IMR-90 (cell line): ENCODE data around the gene ERC2. TPM values are rescaled to one million over a fixed set of nuclear protein-coding genes. Genes with fewer than 3 reads are reported as not detected.

ENCODE experiments used
- ATAC-seq: fragments of 200-7000 bp; cut with Tn5 transposase; 2 replicates; pipeline ENCODE4 v1.9.1; 2020; ENCODE audit warnings: low read depth, mild to moderate bottlenecking, moderate library complexity
- BruUV-seq: library from RNA; stranded (reverse); fragments of 400-500 nt; replicated peaks from 2 replicates; lab custom pipeline; 2021; lab: Mats Ljungman, UMichigan
- CTCF ChIA-PET: fragments of 300-600 bp; formaldehyde crosslinking; extraction: SDS; loops from one replicate; lab custom pipeline; 2021; ENCODE audit warnings: antibody characterized with exemption; lab: Yijun Ruan, JAX
- POLR2A ChIA-PET: fragments of 300-600 bp; sonication (Branson Sonifier 250); formaldehyde crosslinking; loops from one replicate; lab custom pipeline; 2022; ENCODE audit warnings: antibody characterized with exemption; ENCODE audit not compliant: unreplicated experiment; lab: Charles Lee
- DNase-seq: peaks from one replicate; pipeline ENCODE4 v3.0.0; 2013
- H2AFZ ChIP-seq: replicated peaks from 2 replicates; pipeline ENCODE3; 2013; ENCODE audit warnings: low read length, mild to moderate bottlenecking; ENCODE audit not compliant: poor library complexity
- H2AK5ac ChIP-seq: 2 replicates; pipeline ENCODE4 v1.6.1; 2013; ENCODE audit warnings: low read depth, low read length, inconsistent platforms
- H2AK9ac ChIP-seq: replicated peaks from 2 replicates; pipeline ENCODE3; 2013; ENCODE audit warnings: mild to moderate bottlenecking, low read depth, low read length, moderate library complexity; ENCODE audit not compliant: poor library complexity
- H2BK120ac ChIP-seq: 2 replicates; pipeline ENCODE4 v1.6.1; 2013; ENCODE audit warnings: low read depth, low read length, inconsistent platforms
- H2BK15ac ChIP-seq: 3 replicates; pipeline ENCODE4 v1.6.1; 2013; ENCODE audit warnings: low read depth, low read length, inconsistent platforms
- H2BK20ac ChIP-seq: 2 replicates; pipeline ENCODE4 v1.6.1; 2013; ENCODE audit warnings: low read depth, mild to moderate bottlenecking, inconsistent platforms, low read length, moderate library complexity
- H2BK5ac ChIP-seq: 2 replicates; pipeline ENCODE4 v1.6.1; 2013; ENCODE audit warnings: mild to moderate bottlenecking, low read depth, low read length, inconsistent platforms; ENCODE audit not compliant: poor library complexity, severe bottlenecking
- H3K14ac ChIP-seq: replicated peaks from 2 replicates; pipeline ENCODE4 v1.6.1; 2013; ENCODE audit warnings: low read depth, low read length, inconsistent platforms
- H3K18ac ChIP-seq: 2 replicates; pipeline ENCODE4 v1.6.1; 2013; ENCODE audit warnings: low read depth, low read length, control low read depth
- H3K23ac ChIP-seq: 2 replicates; pipeline ENCODE4 v1.6.1; 2013; ENCODE audit warnings: low read depth, low read length, inconsistent platforms
- H3K27ac ChIP-seq: 2 replicates; pipeline ENCODE4 v1.5.1; 2013; ENCODE audit warnings: mild to moderate bottlenecking, control low read depth, low read length; ENCODE audit not compliant: insufficient read depth
- H3K27me3 ChIP-seq: 2 replicates; pipeline ENCODE4 v1.6.1; 2013; ENCODE audit warnings: low read length; ENCODE audit not compliant: control insufficient read depth, insufficient read depth
- H3K36me3 ChIP-seq: 2 replicates; pipeline ENCODE4 v1.6.1; 2013; ENCODE audit warnings: low read length, mixed read lengths; ENCODE audit not compliant: control insufficient read depth, insufficient read depth
- H3K4ac ChIP-seq: 2 replicates; pipeline ENCODE4 v1.6.1; 2013; ENCODE audit warnings: low read depth, low read length, inconsistent platforms
- H3K4me1 ChIP-seq: 2 replicates; pipeline ENCODE4 v1.6.1; 2013; ENCODE audit warnings: low read length, mixed read lengths; ENCODE audit not compliant: control insufficient read depth, insufficient read depth
- H3K4me2 ChIP-seq: 2 replicates; pipeline ENCODE4 v1.6.1; 2013; ENCODE audit warnings: low read depth, mild to moderate bottlenecking, control low read depth, low read length, moderate library complexity
- H3K4me3 ChIP-seq: 2 replicates; pipeline ENCODE4 v1.5.1; 2013; ENCODE audit warnings: low read depth, mild to moderate bottlenecking, control low read depth, low read length, moderate library complexity; ENCODE audit not compliant: insufficient read depth
- H3K56ac ChIP-seq: 2 replicates; pipeline ENCODE4 v1.6.1; 2013; ENCODE audit warnings: low read length, inconsistent platforms; ENCODE audit not compliant: insufficient read depth; ENCODE audit errors: extremely low read depth
- H3K79me1 ChIP-seq, 2 experiments: 2 replicates each; pipeline ENCODE4 v1.6.1; 2013; ENCODE audit warnings: low read length in 2 of 2, inconsistent platforms in 1 of 2, low read depth in 1 of 2
- H3K9ac ChIP-seq: 2 replicates; pipeline ENCODE4 v1.6.1; 2013; ENCODE audit warnings: low read depth, low read length, control low read depth
- H3K9me1 ChIP-seq: 2 replicates; pipeline ENCODE4 v1.6.1; 2013; ENCODE audit warnings: low read length, inconsistent platforms; ENCODE audit not compliant: insufficient read depth
- H3K9me3 ChIP-seq: 2 replicates; pipeline ENCODE4 v1.6.1; 2013; ENCODE audit warnings: low read length; ENCODE audit not compliant: control insufficient read depth, insufficient read depth
- H4K20me1 ChIP-seq: 2 replicates; pipeline ENCODE4 v1.6.1; 2013; ENCODE audit warnings: low read length, inconsistent platforms; ENCODE audit not compliant: insufficient read depth
- H4K5ac ChIP-seq: 2 replicates; pipeline ENCODE4 v1.6.1; 2013; ENCODE audit warnings: mild to moderate bottlenecking, low read depth, low read length, control low read depth
- H4K8ac ChIP-seq, 2 experiments: 2 replicates each; pipeline ENCODE4 v1.6.1; 2013; ENCODE audit warnings: low read depth in 2 of 2, low read length in 2 of 2, control low read depth in 1 of 2, inconsistent platforms in 1 of 2
- H4K91ac ChIP-seq: 2 replicates; pipeline ENCODE4 v1.6.1; 2013; ENCODE audit warnings: low read depth, low read length, inconsistent platforms; ENCODE audit not compliant: insufficient read depth
- BHLHE40 ChIP-seq: fragments of 150-350 bp; IDR thresholded peaks from 2 replicates; pipeline ENCODE4 v1.6.1; 2016; ENCODE audit warnings: mild to moderate bottlenecking, low read depth, low read length
- CEBPB ChIP-seq: IDR thresholded peaks from 2 replicates; pipeline ENCODE4 v1.6.1; 2012; ENCODE audit warnings: low read depth, low read length, improper control_type of control experiment
- MXI1 ChIP-seq: IDR thresholded peaks from 2 replicates; pipeline ENCODE4 v1.6.1; 2012; ENCODE audit warnings: low read depth, mild to moderate bottlenecking, low read length, moderate library complexity, borderline replicate concordance
- NFE2L2 ChIP-seq: fragments of 150-350 bp; IDR thresholded peaks from 2 replicates; pipeline ENCODE4 v1.6.1; 2016; ENCODE audit warnings: low read depth, mild to moderate bottlenecking, low read length
- RAD21 ChIP-seq: IDR thresholded peaks from 2 replicates; pipeline ENCODE4 v1.6.1; 2012; ENCODE audit warnings: low read length, improper control_type of control experiment
- RFX5 ChIP-seq: IDR thresholded peaks from 2 replicates; pipeline ENCODE4 v1.8.0; 2012; ENCODE audit warnings: low read depth, mild to moderate bottlenecking, low read length, moderate library complexity
- SMC3 ChIP-seq: fragments of 150-350 bp; IDR thresholded peaks from 2 replicates; pipeline ENCODE4 v1.6.1; 2016; ENCODE audit warnings: low read depth, mild to moderate bottlenecking, antibody characterized with exemption, low read length, moderate library complexity
- WGBS, 2 experiments: methylation state at CpG; one replicate each; pipeline versions ENCODE4 v1.1.5 to v1.1.7; 2013; ENCODE audit warnings: missing lambda C conversion rate in 2 of 2; ENCODE audit not compliant: insufficient read length in 1 of 2; ENCODE audit errors: extremely low coverage in 2 of 2; 5-methylcytosine and 5-hydroxymethylcytosine counted together
- dilution Hi-C: fragments of 300-500 bp; cut with HindIII; formaldehyde crosslinking; loops from one replicate; pipeline ENCODE4 v1.14.3; 2018; ENCODE audit warnings: low sequenced_read_pairs; ENCODE audit not compliant: unreplicated experiment
- in situ Hi-C: fragments of 300-500 bp; cut with MboI; formaldehyde crosslinking; loops from 3 replicates; pipeline ENCODE4 v1.14.3; 2019; ENCODE audit warnings: low sequenced_read_pairs, inconsistent platforms, mixed read lengths
- intact Hi-C: fragments of 100-400 bp; cut with micrococcal nuclease; formaldehyde crosslinking; loops from 2 replicates; pipeline ENCODE4 v1.10.0; 2022
- polyA plus RNA-seq, 3 experiments: library from polyadenylated mRNA; depleted of rRNA; stranded (reverse); fragments of >200 nt; gene quantifications; 2 replicates each; pipeline ENCODE4 v1.2.3, GENCODE V29; 2012; ENCODE audit warnings: low replicate concordance in 1 of 3
- total RNA-seq: library from RNA; depleted of rRNA; stranded (reverse); fragments of >200 nt; gene quantifications from 2 replicates; pipeline ENCODE4 v1.2.3, GENCODE V29; 2012
- TF ChIP-seq, protein P1 (sequence below): conservative IDR thresholded peaks from 2 replicates; pipeline ENCODE4 v1.5.1; 2012; ENCODE audit warnings: mild to moderate bottlenecking, low read depth, low read length, improper control_type of control experiment
- TF ChIP-seq, protein P2 (sequence below): fragments of 150-350 bp; IDR thresholded peaks from 2 replicates; pipeline ENCODE4 v1.6.1; 2017; ENCODE audit warnings: mild to moderate bottlenecking, antibody characterized with exemption, low read length, low read depth
- TF ChIP-seq, protein P3 (sequence below): fragments of 150-350 bp; IDR thresholded peaks from 2 replicates; pipeline ENCODE4 v1.6.1; 2016; ENCODE audit warnings: low read depth, mild to moderate bottlenecking, low read length, moderate library complexity, borderline replicate concordance

ERC2 gene
- total and polyA plus RNA-seq, 2 of the 4 experiments (the other 2 are of a cell fraction) = 0.17 to 0.18 TPM

- no peak overlapping the region for H3K27ac ChIP-seq
- H4K5ac ChIP-seq = no peak overlapping the region
- WGBS, 2 experiments = no CpG with 5 or more reads among the region's 1 CpG
- peak overlapping the region in 1 of 2 experiments; percentile 3; a peak in 1 of 4 replicates for H4K8ac ChIP-seq
- no peak overlapping the region for H3K56ac ChIP-seq
- no peak overlapping the region for H2BK5ac ChIP-seq
- no peak overlapping the region for H3K4me2 ChIP-seq
- H3K9ac ChIP-seq = no peak overlapping the region
- no peak for ATAC-seq
- H3K18ac ChIP-seq = no peak overlapping the region
- no peak overlapping the region for H2BK15ac ChIP-seq
- no peaks in the 10 kb centered on the region for H4K20me1 ChIP-seq
- no peak for DNase-seq
- H2BK20ac ChIP-seq = no peak overlapping the region; the same call in 1 of the 2 replicates
- peak overlapping the region; percentile 39 for H2AK9ac ChIP-seq
- H3K27me3 ChIP-seq = no peaks in the 10 kb centered on the region
- no peaks in the 10 kb centered on the region for H3K79me1 ChIP-seq
- H3K4ac ChIP-seq = peak overlapping the region; percentile 25; the same call in 1 of the 2 replicates
- H3K23ac ChIP-seq = no peak overlapping the region
- TF ChIP-seq RAD21 = no peak
- TF ChIP-seq RFX5 = no peak
- TF ChIP-seq SMC3 = no peak
- TF ChIP-seq, protein P1, sequence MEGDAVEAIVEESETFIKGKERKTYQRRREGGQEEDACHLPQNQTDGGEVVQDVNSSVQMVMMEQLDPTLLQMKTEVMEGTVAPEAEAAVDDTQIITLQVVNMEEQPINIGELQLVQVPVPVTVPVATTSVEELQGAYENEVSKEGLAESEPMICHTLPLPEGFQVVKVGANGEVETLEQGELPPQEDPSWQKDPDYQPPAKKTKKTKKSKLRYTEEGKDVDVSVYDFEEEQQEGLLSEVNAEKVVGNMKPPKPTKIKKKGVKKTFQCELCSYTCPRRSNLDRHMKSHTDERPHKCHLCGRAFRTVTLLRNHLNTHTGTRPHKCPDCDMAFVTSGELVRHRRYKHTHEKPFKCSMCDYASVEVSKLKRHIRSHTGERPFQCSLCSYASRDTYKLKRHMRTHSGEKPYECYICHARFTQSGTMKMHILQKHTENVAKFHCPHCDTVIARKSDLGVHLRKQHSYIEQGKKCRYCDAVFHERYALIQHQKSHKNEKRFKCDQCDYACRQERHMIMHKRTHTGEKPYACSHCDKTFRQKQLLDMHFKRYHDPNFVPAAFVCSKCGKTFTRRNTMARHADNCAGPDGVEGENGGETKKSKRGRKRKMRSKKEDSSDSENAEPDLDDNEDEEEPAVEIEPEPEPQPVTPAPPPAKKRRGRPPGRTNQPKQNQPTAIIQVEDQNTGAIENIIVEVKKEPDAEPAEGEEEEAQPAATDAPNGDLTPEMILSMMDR = no peak
- TF ChIP-seq CEBPB = no peak
- TF ChIP-seq, protein P2, sequence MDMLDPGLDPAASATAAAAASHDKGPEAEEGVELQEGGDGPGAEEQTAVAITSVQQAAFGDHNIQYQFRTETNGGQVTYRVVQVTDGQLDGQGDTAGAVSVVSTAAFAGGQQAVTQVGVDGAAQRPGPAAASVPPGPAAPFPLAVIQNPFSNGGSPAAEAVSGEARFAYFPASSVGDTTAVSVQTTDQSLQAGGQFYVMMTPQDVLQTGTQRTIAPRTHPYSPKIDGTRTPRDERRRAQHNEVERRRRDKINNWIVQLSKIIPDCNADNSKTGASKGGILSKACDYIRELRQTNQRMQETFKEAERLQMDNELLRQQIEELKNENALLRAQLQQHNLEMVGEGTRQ = no peak
- TF ChIP-seq MXI1 = no peak
- TF ChIP-seq NFE2L2 = no peak
- no peak for TF ChIP-seq BHLHE40
- TF ChIP-seq, protein P3, sequence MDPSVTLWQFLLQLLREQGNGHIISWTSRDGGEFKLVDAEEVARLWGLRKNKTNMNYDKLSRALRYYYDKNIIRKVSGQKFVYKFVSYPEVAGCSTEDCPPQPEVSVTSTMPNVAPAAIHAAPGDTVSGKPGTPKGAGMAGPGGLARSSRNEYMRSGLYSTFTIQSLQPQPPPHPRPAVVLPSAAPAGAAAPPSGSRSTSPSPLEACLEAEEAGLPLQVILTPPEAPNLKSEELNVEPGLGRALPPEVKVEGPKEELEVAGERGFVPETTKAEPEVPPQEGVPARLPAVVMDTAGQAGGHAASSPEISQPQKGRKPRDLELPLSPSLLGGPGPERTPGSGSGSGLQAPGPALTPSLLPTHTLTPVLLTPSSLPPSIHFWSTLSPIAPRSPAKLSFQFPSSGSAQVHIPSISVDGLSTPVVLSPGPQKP = no peak
- dilution Hi-C loops = no loop called here
- H2AK5ac ChIP-seq = peak overlapping the region; percentile 45; the same call in 1 of the 2 replicates
- no peak overlapping the region for H4K91ac ChIP-seq
- ChIA-PET CTCF (no interaction called here), POLR2A (no interaction called here)
- no peaks in the 10 kb centered on the region for H3K9me3 ChIP-seq
- BruUV-seq = no TSS peak
- no peak overlapping the region for H3K4me3 ChIP-seq
- H2BK120ac ChIP-seq = peak overlapping the region; percentile 32
- peaks cover 10% of the 10 kb centered on the region; the same call in 1 of the 2 replicates for H3K9me1 ChIP-seq
- H3K36me3 ChIP-seq = no peaks in the 10 kb centered on the region
- intact Hi-C loops = loop anchor here (5.0 kb wide), 2 partner anchors 65 to 160 kb away; no protein-coding TSS in a partner anchor
- in situ Hi-C loops = no loop called here
- no peak overlapping the region for H3K14ac ChIP-seq
- H3K4me1 ChIP-seq = peaks cover 7% of the 10 kb centered on the region
- no peak overlapping the region for H2AFZ ChIP-seq
Measured at GRCh38 chr3:55557549-55557948, 910.7 kb downstream of the ERC2 start.
